Measurements from ENCODE around the gene HAL. TPM values are rescaled to one million over a fixed set of nuclear protein-coding genes. Genes with fewer than 3 reads are reported as not detected.

The HAL gene
- total RNA-seq, 1 experiment from 2014 or later, result 1.4 TPM

DNA sequence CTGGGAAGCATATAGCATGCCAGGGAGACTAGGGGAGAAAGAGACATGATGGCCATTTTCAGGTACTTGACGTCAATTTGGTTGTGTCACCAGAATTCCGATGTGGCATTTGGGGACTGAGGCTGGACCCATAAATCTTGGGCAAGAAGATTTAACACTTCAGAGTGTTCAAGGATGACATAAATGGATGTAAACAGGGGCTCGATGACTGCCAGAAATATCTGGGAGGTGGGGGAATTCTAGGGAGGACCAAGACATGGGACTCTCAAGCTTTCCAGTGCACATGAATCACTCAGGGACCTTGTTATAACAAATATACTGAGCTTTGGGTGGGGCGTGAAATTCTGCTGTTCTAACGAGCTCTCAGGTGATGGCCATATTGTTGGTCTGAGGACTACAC lies 17.8 kb downstream of the HAL start:
- H3K36me3 Mint-ChIP-seq (ENCODE audit: insufficient read depth, unreplicated experiment), result no peaks in the 10 kb centered on the region
- no peaks in the 10 kb centered on the region for H3K9me3 Mint-ChIP-seq (ENCODE audit: low read depth, unreplicated experiment)
- intact Hi-C loops (cut with micrococcal nuclease; ENCODE audit: unreplicated experiment), result no loop called here
- H3K27me3 Mint-ChIP-seq (ENCODE audit: unreplicated experiment), result no peaks in the 10 kb centered on the region
- H3K27ac Mint-ChIP-seq (ENCODE audit: unreplicated experiment), result no peak overlapping the region
- no peak for TF ChIP-seq CTCF (IDR thresholded peaks at IDR 0.05; ENCODE audit: unreplicated experiment)
- no peak for DNase-seq
- no TSS peak for BruUV-seq (replicated peaks)
- H3K4me1 Mint-ChIP-seq (ENCODE audit: low read depth, unreplicated experiment), result no peaks in the 10 kb centered on the region
- H3K4me3 Mint-ChIP-seq (ENCODE audit: low read depth, unreplicated experiment), result no peak overlapping the region
- CTCF ChIA-PET, result interaction anchor here (0.6 to 1.1 kb wide), 2 partner anchors 20 to 329 kb away, joined by 3 to 4 read pairs; no protein-coding TSS in a partner anchor

- Mint-ChIP-seq H3K27ac (ENCODE audit: unreplicated experiment) (no peak overlapping the region), H3K27me3 (ENCODE audit: unreplicated experiment) (no peaks in the 10 kb centered on the region), H3K4me1 (ENCODE audit: low read depth, unreplicated experiment) (no peaks in the 10 kb centered on the region), H3K4me3 (ENCODE audit: low read depth, unreplicated experiment) (no peak overlapping the region), H3K36me3 (ENCODE audit: insufficient read depth, unreplicated experiment) (no peaks in the 10 kb centered on the region), H3K9me3 (ENCODE audit: low read depth, unreplicated experiment) (no peaks in the 10 kb centered on the region)
- intact Hi-C loops (cut with micrococcal nuclease; ENCODE audit: unreplicated experiment), result no loop called here
- no peak for DNase-seq
- TF ChIP-seq CTCF (IDR thresholded peaks at IDR 0.05; ENCODE audit: unreplicated experiment), result no peak
- BruUV-seq (replicated peaks), result no TSS peak
- CTCF ChIA-PET, result interaction anchor here (1.1 kb wide), 1 partner anchor 21 kb away, joined by 4 read pairs; no protein-coding TSS in a partner anchor
Observed at GRCh38 chr12:95977764-95978305, 18.3 kb downstream of the HAL start.

GRCh38 chr12:95976416-95976832 lies 19.7 kb downstream of the HAL start:
- CTCF ChIA-PET, result no interaction called here

DNA sequence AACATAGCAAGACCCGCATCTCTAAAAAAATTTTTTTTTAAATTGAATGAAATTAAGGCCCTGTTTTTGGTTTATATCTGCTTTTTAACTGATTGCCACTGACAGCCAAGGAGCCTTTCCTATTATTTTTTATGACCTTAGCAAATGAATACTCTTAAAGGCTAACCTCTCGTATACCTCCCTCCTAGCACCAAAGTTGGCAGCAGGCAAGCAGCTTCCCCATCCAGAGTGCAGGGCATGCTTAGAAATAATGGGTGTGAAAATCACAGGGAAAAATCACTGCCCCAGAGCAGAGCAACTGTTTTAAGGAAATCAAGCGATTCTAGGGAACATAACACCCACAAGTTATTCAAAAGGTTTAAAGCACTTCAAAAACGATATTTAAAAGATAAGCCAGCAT lies 20.7 kb downstream of the HAL start:
- Mint-ChIP-seq H3K27me3 (ENCODE audit: unreplicated experiment) (no peaks in the 10 kb centered on the region), H3K9me3 (ENCODE audit: low read depth, unreplicated experiment) (no peaks in the 10 kb centered on the region), H3K4me1 (ENCODE audit: low read depth, unreplicated experiment) (no peaks in the 10 kb centered on the region), H3K27ac (ENCODE audit: unreplicated experiment) (no peak overlapping the region), H3K4me3 (ENCODE audit: low read depth, unreplicated experiment) (no peak overlapping the region), H3K36me3 (ENCODE audit: insufficient read depth, unreplicated experiment) (no peaks in the 10 kb centered on the region)
- DNase-seq, result no peak
- TF ChIP-seq CTCF (IDR thresholded peaks at IDR 0.05; ENCODE audit: unreplicated experiment), result no peak
- CTCF ChIA-PET, result no interaction called here
- no TSS peak for BruUV-seq (replicated peaks)
- intact Hi-C loops (cut with micrococcal nuclease; ENCODE audit: unreplicated experiment), result no loop called here

More at GRCh38 chr12:95976416-95976832, 19.7 kb downstream of the HAL start:
- BruUV-seq (replicated peaks), result no TSS peak
- Mint-ChIP-seq H3K4me1 (ENCODE audit: low read depth, unreplicated experiment) (no peaks in the 10 kb centered on the region), H3K9me3 (ENCODE audit: low read depth, unreplicated experiment) (no peaks in the 10 kb centered on the region), H3K27ac (ENCODE audit: unreplicated experiment) (no peak overlapping the region), H3K27me3 (ENCODE audit: unreplicated experiment) (no peaks in the 10 kb centered on the region), H3K36me3 (ENCODE audit: insufficient read depth, unreplicated experiment) (no peaks in the 10 kb centered on the region), H3K4me3 (ENCODE audit: low read depth, unreplicated experiment) (no peak overlapping the region)
- no peak for DNase-seq
- intact Hi-C loops (cut with micrococcal nuclease; ENCODE audit: unreplicated experiment), result no loop called here
- no peak for TF ChIP-seq CTCF (IDR thresholded peaks at IDR 0.05; ENCODE audit: unreplicated experiment)

Data from Calu3 (cell line).